ENCODE data around the gene DCLK3. TPM values are rescaled to one million over a fixed set of nuclear protein-coding genes. Genes with fewer than 3 reads are reported as not detected.

The DCLK3 gene
- total RNA-seq, 1 experiment from 2014 or later = 1.4 TPM

GRCh38 chr3:36769926-36770325 lies 5.6 kb upstream of the DCLK3 start:
- Histone ChIP-seq H4K91ac (ENCODE audit: insufficient read length, low read depth, low read length) (no peak overlapping the region), H3K9me3 (ENCODE audit: control insufficient read depth, low read depth, low read length) (no peaks in the 10 kb centered on the region), H4K5ac (ENCODE audit: insufficient read length, low read depth, low read length) (no peak overlapping the region), H2BK12ac (ENCODE audit: insufficient read length, low read depth, low read length) (no peak overlapping the region), H3K4me2 (ENCODE audit: insufficient read depth, insufficient read length, low read length) (no peak overlapping the region), H3K27ac (ENCODE audit: insufficient read length, low read depth, low read length) (no peak overlapping the region), H2AK5ac (ENCODE audit: insufficient read length, low read length) (no peak overlapping the region), H3T11ph (ENCODE audit: low read length) (no peak overlapping the region), H3K4ac (ENCODE audit: low read depth, low read length) (no peak overlapping the region), H3K23ac (ENCODE audit: insufficient read length, low read depth, low read length) (no peak overlapping the region), H2BK5ac (ENCODE audit: insufficient read length, low read length) (no peak overlapping the region), H2BK20ac (ENCODE audit: low read depth, low read length, poor library complexity, severe bottlenecking) (no peak overlapping the region), H3K79me2 (ENCODE audit: insufficient read depth, low read length) (no peaks in the 10 kb centered on the region), H3K18ac (ENCODE audit: insufficient read length, low read depth, low read length) (no peak overlapping the region), H3K27me3 (ENCODE audit: insufficient read depth, low read length) (peaks cover 6% of the 10 kb centered on the region; the same call in 1 of the 2 replicates), H2BK120ac (ENCODE audit: low read depth, low read length, poor library complexity, severe bottlenecking) (no peak overlapping the region), H3K79me1 (ENCODE audit: insufficient read depth, low read depth, low read length, poor library complexity, severe bottlenecking) (no peaks in the 10 kb centered on the region), H2BK15ac (ENCODE audit: low read depth, low read length) (no peak overlapping the region), H3K9ac (ENCODE audit: extremely low read depth, insufficient read length, low read length) (no peak overlapping the region), H3K56ac (ENCODE audit: insufficient read length, low read depth, low read length) (no peak overlapping the region), H2AFZ (ENCODE audit: low read length) (no peak overlapping the region), H3K14ac (ENCODE audit: insufficient read depth, low read length) (no peak overlapping the region), H3K4me1 (ENCODE audit: insufficient read depth, low read length) (no peaks in the 10 kb centered on the region; the same call in 1 of the 2 replicates), H4K20me1 (ENCODE audit: control insufficient read depth, insufficient read depth, insufficient read length) (no peaks in the 10 kb centered on the region), H3K23me2 (ENCODE audit: insufficient read length, low read depth, low read length, poor library complexity, severe bottlenecking) (no peaks in the 10 kb centered on the region), H4K8ac (replicated peaks; ENCODE audit: insufficient read length, low read depth, low read length) (no peak overlapping the region)
- peak overlapping the region in 1 of 3 experiments; percentile 89; a peak in 2 of 7 replicates for H3K27ac Mint-ChIP-seq
- TF ChIP-seq, protein P1, sequence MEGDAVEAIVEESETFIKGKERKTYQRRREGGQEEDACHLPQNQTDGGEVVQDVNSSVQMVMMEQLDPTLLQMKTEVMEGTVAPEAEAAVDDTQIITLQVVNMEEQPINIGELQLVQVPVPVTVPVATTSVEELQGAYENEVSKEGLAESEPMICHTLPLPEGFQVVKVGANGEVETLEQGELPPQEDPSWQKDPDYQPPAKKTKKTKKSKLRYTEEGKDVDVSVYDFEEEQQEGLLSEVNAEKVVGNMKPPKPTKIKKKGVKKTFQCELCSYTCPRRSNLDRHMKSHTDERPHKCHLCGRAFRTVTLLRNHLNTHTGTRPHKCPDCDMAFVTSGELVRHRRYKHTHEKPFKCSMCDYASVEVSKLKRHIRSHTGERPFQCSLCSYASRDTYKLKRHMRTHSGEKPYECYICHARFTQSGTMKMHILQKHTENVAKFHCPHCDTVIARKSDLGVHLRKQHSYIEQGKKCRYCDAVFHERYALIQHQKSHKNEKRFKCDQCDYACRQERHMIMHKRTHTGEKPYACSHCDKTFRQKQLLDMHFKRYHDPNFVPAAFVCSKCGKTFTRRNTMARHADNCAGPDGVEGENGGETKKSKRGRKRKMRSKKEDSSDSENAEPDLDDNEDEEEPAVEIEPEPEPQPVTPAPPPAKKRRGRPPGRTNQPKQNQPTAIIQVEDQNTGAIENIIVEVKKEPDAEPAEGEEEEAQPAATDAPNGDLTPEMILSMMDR (conservative IDR thresholded peaks at IDR 0.05) = no peak
- no peaks in the 10 kb centered on the region for H3K9me3 Mint-ChIP-seq
- H3K36me3 Mint-ChIP-seq (ENCODE audit: insufficient read depth in 1 of 3, low read depth in 3 of 3) = no peaks in the 10 kb centered on the region; a peak in 2 of 7 replicates
- H3K4me3 Mint-ChIP-seq = no peak overlapping the region
- DNase-seq = no peak
- H3K4me1 Mint-ChIP-seq = peaks cover 25 to 30% of the 10 kb centered on the region in 2 experiments
- no CpG with 5 or more reads among the region's 1 CpG for WGBS (ENCODE audit: extremely low coverage, insufficient read length, low lambda C conversion rate)
- peaks cover 40% of the 10 kb centered on the region for H3K27me3 Mint-ChIP-seq (ENCODE audit: low read depth)

All from H9 (cell line).